Measurements from ENCODE around the gene ASH1L. TPM values are rescaled to one million over a fixed set of nuclear protein-coding genes. Genes with fewer than 3 reads are reported as not detected.

The ASH1L gene
- total RNA-seq, 1 donor from 2014 or later, result 15.0 TPM

GRCh38 chr1:155285631-155286044, 277.0 kb downstream of the ASH1L start:
- no peaks in the 10 kb centered on the region for H3K36me3 ChIP-seq (ENCODE audit: control insufficient read depth, insufficient read depth, low read length)

More at GRCh38 chr1:155285631-155286044, 277.0 kb downstream of the ASH1L start:
- no peaks in the 10 kb centered on the region for H3K27me3 ChIP-seq (ENCODE audit: control insufficient read depth, insufficient read depth, low read length)
- TF ChIP-seq CTCF (IDR thresholded peaks at IDR 0.05; ENCODE audit: insufficient read depth, low read length, severe bottlenecking), result no peak
- H3K4me3 ChIP-seq (ENCODE audit: low read depth, low read length), result no peak overlapping the region
- no peak for DNase-seq (ENCODE audit: low read depth)
- no peak for FAIRE-seq

Other genes starting within 250 kb of the ASH1L start
- 13.2 and 20.6 TPM in 2 replicates for gene RUSC1, start 241.9 kb downstream of the ASH1L start, total RNA-seq
- 39.3 and 69.0 TPM in 2 replicates for gene MSTO1, start 47.4 kb upstream of the ASH1L start, total RNA-seq
- 24.0 and 36.6 TPM in 2 replicates for gene YY1AP1, start 126.0 kb upstream of the ASH1L start, total RNA-seq
- 53.6 and 71.1 TPM in 2 replicates for gene DAP3, start 126.3 kb upstream of the ASH1L start, total RNA-seq

All from bronchial epithelial cell (primary cell).